ENCODE data around the gene COL6A6. TPM values are rescaled to one million over a fixed set of nuclear protein-coding genes. Genes with fewer than 3 reads are reported as not detected.

Gene COL6A6
- total RNA-seq, 1 experiment from 2014 or later: 0.11 TPM

DNA sequence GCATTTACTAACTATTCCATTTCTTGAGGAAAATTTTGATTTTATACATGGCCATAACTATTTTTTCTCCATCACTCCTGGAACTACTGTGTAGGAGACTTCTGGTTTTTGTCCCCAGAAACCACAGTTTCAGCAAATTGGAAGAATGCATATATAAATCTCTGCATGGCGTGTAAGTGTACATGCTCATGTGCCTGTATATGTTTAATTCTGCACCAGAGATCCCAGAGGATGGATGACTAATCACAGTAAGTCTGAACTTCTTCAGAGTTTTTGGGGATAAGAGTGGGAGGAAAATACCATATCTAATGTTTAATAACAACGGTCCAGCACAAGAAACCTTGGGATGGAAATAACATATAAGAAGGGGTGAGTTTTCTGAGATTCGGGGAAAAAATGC is 10.9 kb upstream of the COL6A6 start:
- Histone ChIP-seq H2BK12ac (ENCODE audit: insufficient read length, low read depth, low read length) (no peak overlapping the region), H2BK20ac (ENCODE audit: low read depth, low read length, poor library complexity, severe bottlenecking) (no peak overlapping the region), H3T11ph (ENCODE audit: low read length) (no peak overlapping the region), H2AK5ac (ENCODE audit: insufficient read length, low read length) (no peak overlapping the region), H3K79me2 (ENCODE audit: insufficient read depth, low read length) (no peaks in the 10 kb centered on the region), H3K4me2 (ENCODE audit: insufficient read depth, insufficient read length, low read length) (no peak overlapping the region), H4K20me1 (ENCODE audit: control insufficient read depth, insufficient read depth, insufficient read length) (no peaks in the 10 kb centered on the region), H2BK15ac (ENCODE audit: low read depth, low read length) (no peak overlapping the region), H4K8ac (replicated peaks; ENCODE audit: insufficient read length, low read depth, low read length) (no peak overlapping the region), H3K56ac (ENCODE audit: insufficient read length, low read depth, low read length) (no peak overlapping the region), H2BK120ac (ENCODE audit: low read depth, low read length, poor library complexity, severe bottlenecking) (no peak overlapping the region), H3K23me2 (ENCODE audit: insufficient read length, low read depth, low read length, poor library complexity, severe bottlenecking) (no peaks in the 10 kb centered on the region), H3K4ac (ENCODE audit: low read depth, low read length) (no peak overlapping the region), H3K27me3 (ENCODE audit: insufficient read depth, low read length) (no peaks in the 10 kb centered on the region), H3K9ac (ENCODE audit: extremely low read depth, insufficient read length, low read length) (no peak overlapping the region), H3K14ac (ENCODE audit: insufficient read depth, low read length) (no peak overlapping the region), H3K27ac (ENCODE audit: insufficient read length, low read depth, low read length) (no peak overlapping the region), H4K5ac (ENCODE audit: insufficient read length, low read depth, low read length) (no peak overlapping the region), H3K23ac (ENCODE audit: insufficient read length, low read depth, low read length) (no peak overlapping the region), H4K91ac (ENCODE audit: insufficient read length, low read depth, low read length) (no peak overlapping the region), H3K4me1 (ENCODE audit: insufficient read depth, low read length) (no peaks in the 10 kb centered on the region), H3K18ac (ENCODE audit: insufficient read length, low read depth, low read length) (no peak overlapping the region), H3K9me3 (ENCODE audit: control insufficient read depth, low read depth, low read length) (no peaks in the 10 kb centered on the region), H3K79me1 (ENCODE audit: insufficient read depth, low read depth, low read length, poor library complexity, severe bottlenecking) (no peaks in the 10 kb centered on the region), H2AFZ (ENCODE audit: low read length) (no peak overlapping the region), H2BK5ac (ENCODE audit: insufficient read length, low read length) (no peak overlapping the region)
- no peaks in the 10 kb centered on the region for H3K9me3 Mint-ChIP-seq
- no peak overlapping the region for H3K27ac Mint-ChIP-seq
- H3K36me3 Mint-ChIP-seq (ENCODE audit: insufficient read depth in 1 of 3, low read depth in 3 of 3): no peaks in the 10 kb centered on the region
- WGBS (ENCODE audit: extremely low coverage, insufficient read length, low lambda C conversion rate): no CpG with 5 or more reads among the region's 3 CpGs
- peaks cover 6 to 7% of the 10 kb centered on the region in 2 experiments; a peak in 2 of 4 replicates for H3K4me1 Mint-ChIP-seq
- no peak overlapping the region for H3K4me3 Mint-ChIP-seq
- no peak for DNase-seq
- H3K27me3 Mint-ChIP-seq (ENCODE audit: low read depth): peaks cover 10% of the 10 kb centered on the region
- TF ChIP-seq, protein P1, sequence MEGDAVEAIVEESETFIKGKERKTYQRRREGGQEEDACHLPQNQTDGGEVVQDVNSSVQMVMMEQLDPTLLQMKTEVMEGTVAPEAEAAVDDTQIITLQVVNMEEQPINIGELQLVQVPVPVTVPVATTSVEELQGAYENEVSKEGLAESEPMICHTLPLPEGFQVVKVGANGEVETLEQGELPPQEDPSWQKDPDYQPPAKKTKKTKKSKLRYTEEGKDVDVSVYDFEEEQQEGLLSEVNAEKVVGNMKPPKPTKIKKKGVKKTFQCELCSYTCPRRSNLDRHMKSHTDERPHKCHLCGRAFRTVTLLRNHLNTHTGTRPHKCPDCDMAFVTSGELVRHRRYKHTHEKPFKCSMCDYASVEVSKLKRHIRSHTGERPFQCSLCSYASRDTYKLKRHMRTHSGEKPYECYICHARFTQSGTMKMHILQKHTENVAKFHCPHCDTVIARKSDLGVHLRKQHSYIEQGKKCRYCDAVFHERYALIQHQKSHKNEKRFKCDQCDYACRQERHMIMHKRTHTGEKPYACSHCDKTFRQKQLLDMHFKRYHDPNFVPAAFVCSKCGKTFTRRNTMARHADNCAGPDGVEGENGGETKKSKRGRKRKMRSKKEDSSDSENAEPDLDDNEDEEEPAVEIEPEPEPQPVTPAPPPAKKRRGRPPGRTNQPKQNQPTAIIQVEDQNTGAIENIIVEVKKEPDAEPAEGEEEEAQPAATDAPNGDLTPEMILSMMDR (conservative IDR thresholded peaks at IDR 0.05): no peak
